Stimulated activated CD8-positive, alpha-beta memory T cell treated with anti-CD3 and anti-CD28 coated beads, Interleukin-2, amount 100 ng/mL, for 48 hours (primary cell): ENCODE measurements around the gene SPRR2G.
"Not testable (repeated sequence)": the region's sequence is repeated elsewhere in the genome, so short reads cannot be mapped to it uniquely, and the experiment has no call there.

ENCODE experiments used
- DNase-seq, 2 donors: peaks; one replicate each; pipeline ENCODE4 v3.0.0-alpha.2; 2020; ENCODE audit warnings: low read depth in 2 of 2

Gene SPRR2G

GRCh38 chr1:153113416-153113815 is 37.3 kb downstream of the SPRR2G start, which contains the start of gene SPRR2F:
Gene SPRR2F, minus strand, starts transcription at chr1:153113516. Its CDS starts 783 bp downstream, at chr1:153112733.
- no peak for DNase-seq

DNA sequence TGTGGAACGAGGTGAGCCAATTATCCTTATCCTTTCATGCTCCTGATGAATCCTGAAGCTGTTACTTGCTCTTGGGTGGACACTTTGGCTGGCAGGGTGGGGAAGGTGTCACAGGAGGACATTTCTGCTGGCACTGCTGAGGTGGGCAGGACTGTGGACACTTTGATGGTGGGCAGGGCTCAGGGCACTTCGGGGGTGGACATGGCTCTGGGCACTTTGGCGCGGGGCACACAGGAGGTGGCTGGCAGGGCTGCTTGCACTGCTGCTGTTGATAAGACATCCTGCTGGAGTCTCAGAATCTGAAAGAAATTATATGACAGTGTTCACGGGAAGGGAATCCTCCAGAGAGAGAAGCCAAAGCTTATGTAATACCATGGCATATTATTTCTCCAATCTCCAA is 38.2 kb downstream of the SPRR2G start:
- DNase-seq, result not testable (repeated sequence)

DNA sequence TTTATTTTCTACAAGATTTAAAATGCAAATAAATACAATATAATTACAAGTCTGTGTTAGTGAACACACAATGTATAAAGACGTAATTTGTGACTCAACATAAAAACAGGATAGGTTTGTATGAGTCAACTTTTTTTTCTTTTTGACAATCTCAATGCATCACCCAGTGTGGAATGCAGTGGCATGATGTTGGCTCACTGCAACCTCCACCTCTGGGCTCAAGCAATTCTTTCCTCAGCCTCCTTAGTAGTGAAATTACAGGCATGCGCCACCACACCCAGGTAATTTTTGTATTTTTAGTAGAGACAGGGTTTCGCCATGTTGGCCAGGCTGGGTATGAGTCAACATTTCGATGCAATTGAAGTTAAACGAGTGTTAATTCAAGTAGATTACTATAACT is 50.4 kb downstream of the SPRR2G start:
- DNase-seq, result no peak
